Esophagus squamous epithelium (tissue), 5 donors: ENCODE data around the gene IL21R. TPM values are rescaled to one million over a fixed set of nuclear protein-coding genes. Genes with fewer than 3 reads are reported as not detected.

Source experiments
- DNase-seq: peaks from one replicate; lab custom pipeline; 2025; lab: John Stamatoyannopoulos, UW
- H3K27ac ChIP-seq, 4 donors: fragments of 200-600 bp; sonication (generic); one replicate each; pipeline ENCODE4 v1.5.1; 2016 to 2019; ENCODE audit warnings: mild to moderate bottlenecking in 1 of 4
- H3K27me3 ChIP-seq, 4 donors: fragments of 200-600 bp; sonication (generic); 1 replicate in 3 of 4; 2 replicates in 1 of 4; pipeline versions ENCODE4 v1.5.1 to v1.6.0; 2017 to 2021; ENCODE audit warnings: antibody characterized with exemption in 1 of 4
- H3K36me3 ChIP-seq, 3 donors: fragments of 200-600 bp; sonication (generic); one replicate each; pipeline ENCODE4 v1.5.1; 2016 to 2019
- H3K4me1 ChIP-seq, 3 donors: fragments of 200-600 bp; sonication (generic); one replicate each; pipeline ENCODE4 v1.5.1; 2017 to 2019
- H3K4me3 ChIP-seq, 4 donors: fragments of 200-600 bp; sonication (generic); 1 replicate in 3 of 4; 2 replicates in 1 of 4; pipeline ENCODE4 v1.5.1; 2016 to 2019; ENCODE audit warnings: mild to moderate bottlenecking in 2 of 4, moderate library complexity in 1 of 4
- H3K9me3 ChIP-seq, 3 donors: fragments of 200-600 bp; sonication (generic); one replicate each; pipeline ENCODE4 v1.5.1; 2016 to 2019
- CTCF ChIP-seq, 6 experiments: fragments of 450-650 bp in 4 of 6; fragments of 200-600 bp in 2 of 6; sonication (generic) in 2 of 6; IDR thresholded peaks; one replicate each; pipeline ENCODE4 v1.5.1; 2016 to 2019; ENCODE audit warnings: antibody characterized with exemption in 6 of 6, mild to moderate bottlenecking in 4 of 6, moderate library complexity in 4 of 6
- POLR2A ChIP-seq, 4 donors: fragments of 450-650 bp; IDR thresholded peaks; one replicate each; pipeline ENCODE4 v1.6.1; 2017; ENCODE audit warnings: antibody characterized with exemption in 4 of 4, mild to moderate bottlenecking in 4 of 4, moderate library complexity in 3 of 4
- WGBS, 2 donors: methylation state at CpG; one replicate each; pipeline ENCODE4 v1.1.5; 2018; 5-methylcytosine and 5-hydroxymethylcytosine counted together
- intact Hi-C: fragments of 100-400 bp; cut with DNase I; formaldehyde crosslinking; loops from one replicate; pipeline ENCODE4 v1.15.0; 2022
- total RNA-seq, 4 donors: library from RNA; depleted of rRNA; stranded (reverse); fragments of >200 nt; gene quantifications; one replicate each; pipeline ENCODE4 v1.1.0, GENCODE V29; 2016
- donor health status: DM: yes; HTN: yes; CAD: no.

Gene IL21R
- total RNA-seq, 4 donors from 2014 or later, result 0.23 to 1.2 (median 0.39) TPM

DNA sequence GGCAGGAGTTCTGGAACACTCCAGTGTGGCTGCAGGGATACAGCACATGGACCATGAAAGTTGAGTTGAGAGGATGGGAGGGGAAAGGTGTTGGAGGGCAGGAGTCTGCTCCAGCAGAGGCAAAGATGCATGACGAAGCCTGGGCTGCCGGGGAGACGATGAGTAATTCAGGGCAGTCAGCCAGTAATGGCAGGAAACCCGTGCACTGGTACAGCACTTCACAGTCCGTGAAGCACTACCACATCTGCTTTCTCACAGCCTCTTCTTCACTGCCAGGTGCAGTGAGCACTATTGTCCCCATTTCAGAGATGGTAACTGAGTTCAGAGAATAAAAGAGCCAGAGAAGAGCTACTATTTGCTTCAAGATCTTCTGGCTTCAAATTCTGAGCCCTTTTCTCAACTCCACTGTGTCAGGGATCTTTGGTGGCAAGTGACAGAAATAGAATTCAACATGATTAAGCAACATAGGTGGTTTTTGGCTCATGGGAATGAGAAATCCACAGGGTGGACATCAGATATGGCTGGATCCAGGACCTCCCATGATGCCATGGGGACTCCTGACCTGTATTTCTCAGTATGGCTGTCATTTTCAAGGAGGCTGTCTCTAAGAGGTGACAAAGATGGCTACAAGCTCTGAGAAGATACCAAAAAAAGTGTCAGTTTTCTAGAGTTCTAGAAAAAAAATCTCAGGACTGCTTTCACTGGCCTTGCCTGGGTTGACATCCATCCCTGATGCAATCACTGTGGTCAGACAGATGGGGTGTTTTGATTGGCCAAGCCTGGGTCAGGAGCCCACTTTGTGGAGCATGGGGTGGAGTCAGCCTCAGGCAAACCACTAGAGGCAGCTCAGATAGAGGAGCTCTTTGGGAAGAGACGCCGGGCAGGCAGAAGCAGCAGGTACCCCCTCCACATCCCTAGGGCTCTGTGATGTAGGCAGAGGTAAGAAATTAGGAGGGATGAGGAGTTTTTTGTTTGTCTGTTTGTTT is 24.7 kb downstream of the IL21R start:
- WGBS, 2 donors, result 25 to 26% methylated on average over 7 of the region's 7 CpGs
- peaks cover 0 to 6% (median 0%) of the 10 kb centered on the region in 3 donors for H3K4me1 ChIP-seq
- intact Hi-C loops, result no loop called here
- no peak for DNase-seq
- H3K9me3 ChIP-seq, result peaks cover 0 to 14% (median 6%) of the 10 kb centered on the region in 3 donors
- no peaks in the 10 kb centered on the region for H3K36me3 ChIP-seq
- no peak overlapping the region for H3K27ac ChIP-seq
- H3K27me3 ChIP-seq, result peaks cover 0 to 36% (median 0%) of the 10 kb centered on the region in 4 donors
- TF ChIP-seq POLR2A (IDR thresholded peaks at IDR 0.05), result no peak
- TF ChIP-seq CTCF (IDR thresholded peaks at IDR 0.05), result no peak
- no peak overlapping the region for H3K4me3 ChIP-seq

DNA sequence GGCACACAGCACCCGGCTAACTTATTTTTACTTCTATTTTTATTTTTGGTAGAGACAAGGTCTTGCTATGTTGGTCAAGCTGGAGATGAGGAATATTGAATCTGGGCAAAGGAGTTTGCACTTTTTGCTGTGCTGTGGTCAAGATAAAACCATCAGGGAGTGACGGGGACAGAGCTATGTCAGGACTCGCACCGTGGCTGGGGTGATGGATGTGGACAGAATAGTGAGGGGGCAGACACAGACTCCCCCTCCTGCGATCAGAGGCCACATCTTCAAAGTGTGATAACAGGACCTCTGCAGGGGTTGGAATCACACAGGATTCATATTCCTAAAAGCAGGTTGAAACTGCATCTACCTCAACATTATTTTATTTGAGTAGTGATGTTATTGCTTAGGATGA is 25.6 kb downstream of the IL21R start:
- TF ChIP-seq POLR2A (IDR thresholded peaks at IDR 0.05) (no peak), CTCF (IDR thresholded peaks at IDR 0.05) (no peak)
- intact Hi-C loops, result no loop called here
- DNase-seq, result no peak

GRCh38 chr16:27428026-27428785 is 26.2 kb downstream of the IL21R start:
- peak in 1 of 6 experiments; percentile 17 for TF ChIP-seq CTCF (IDR thresholded peaks at IDR 0.05)
- TF ChIP-seq POLR2A (IDR thresholded peaks at IDR 0.05), result no peak
- intact Hi-C loops, result no loop called here
- Histone ChIP-seq H3K36me3 (no peaks in the 10 kb centered on the region), H3K9me3 (peaks cover 0 to 1% (median 0%) of the 10 kb centered on the region in 3 donors), H3K27me3 (peaks cover 0 to 37% (median 0%) of the 10 kb centered on the region in 4 donors), H3K4me1 (peaks cover 0 to 6% (median 3%) of the 10 kb centered on the region in 3 donors), H3K4me3 (no peak overlapping the region), H3K27ac (no peak overlapping the region)
- 83 to 89% methylated on average over 1 to 4 of the region's 4 CpGs for WGBS, 2 donors
- DNase-seq, result no peak

More for the DNA sequence above, 25.6 kb downstream of the IL21R start:
- 66 to 86% methylated on average over 2 to 5 of the region's 5 CpGs for WGBS, 2 donors
- H3K27me3 ChIP-seq, result peaks cover 0 to 37% (median 0%) of the 10 kb centered on the region in 4 donors
- no peak overlapping the region for H3K27ac ChIP-seq
- peaks cover 0 to 6% (median 3%) of the 10 kb centered on the region in 3 donors for H3K4me1 ChIP-seq
- no peaks in the 10 kb centered on the region for H3K36me3 ChIP-seq
- H3K4me3 ChIP-seq, result no peak overlapping the region
- H3K9me3 ChIP-seq, result peaks cover 0 to 6% (median 0%) of the 10 kb centered on the region in 3 donors

DNA sequence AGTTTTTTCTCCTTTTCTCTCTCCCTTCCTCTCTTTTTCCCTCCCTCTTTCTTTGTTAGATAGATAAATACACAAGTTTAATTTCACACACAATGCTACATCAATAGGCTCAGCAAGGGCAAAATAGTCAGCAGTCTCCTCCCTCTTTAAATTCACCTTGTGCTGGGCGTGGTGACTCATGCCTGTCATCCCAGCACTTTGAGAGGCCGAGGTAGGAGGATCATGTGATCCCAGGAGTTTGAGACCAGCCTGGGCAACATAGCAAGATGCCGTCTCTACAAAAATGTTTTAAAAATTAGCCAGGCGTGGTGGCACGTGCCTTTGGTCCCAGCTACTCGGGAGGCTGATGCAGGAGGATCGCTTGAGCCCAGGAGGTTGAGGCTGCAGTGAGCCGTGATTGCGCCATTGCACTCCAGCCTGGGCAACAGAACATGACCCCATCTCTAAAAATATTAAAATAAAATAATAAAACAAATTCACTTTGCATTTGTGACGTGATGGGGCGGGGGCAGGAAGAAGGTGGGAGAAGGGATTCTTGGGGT is 27.4 kb downstream of the IL21R start:
- Histone ChIP-seq H3K27ac (no peak overlapping the region), H3K9me3 (no peaks in the 10 kb centered on the region), H3K4me3 (no peak overlapping the region), H3K4me1 (peaks cover 0 to 6% (median 3%) of the 10 kb centered on the region in 3 donors), H3K36me3 (no peaks in the 10 kb centered on the region), H3K27me3 (peaks cover 0 to 37% (median 0%) of the 10 kb centered on the region in 4 donors)
- no peak for DNase-seq
- intact Hi-C loops, result no loop called here
- TF ChIP-seq CTCF (IDR thresholded peaks at IDR 0.05), result no peak
- TF ChIP-seq POLR2A (IDR thresholded peaks at IDR 0.05), result no peak
- 84 to 91% methylated on average over 10 to 11 of the region's 11 CpGs for WGBS, 2 donors
